Upper lobe of left lung (tissue), 4 donors: ENCODE results near the gene DNAH12.

Experiments used
- EP300 ChIP-seq, 4 donors: sonication (generic); formaldehyde crosslinking; IDR thresholded peaks; one replicate each; pipeline ENCODE4 v1.5.1; 2017; ENCODE audit warnings: antibody characterized with exemption in 4 of 4, control low read depth in 2 of 4
- TF ChIP-seq, protein P1 (sequence below), 6 experiments: fragments of 450-650 bp in 4 of 6; fragments of 200-600 bp in 2 of 6; sonication (generic) in 2 of 6; IDR thresholded peaks; one replicate each; pipeline ENCODE4 v1.5.1; 2016 to 2019; ENCODE audit warnings: antibody characterized with exemption in 6 of 6

- TF ChIP-seq, protein P1, sequence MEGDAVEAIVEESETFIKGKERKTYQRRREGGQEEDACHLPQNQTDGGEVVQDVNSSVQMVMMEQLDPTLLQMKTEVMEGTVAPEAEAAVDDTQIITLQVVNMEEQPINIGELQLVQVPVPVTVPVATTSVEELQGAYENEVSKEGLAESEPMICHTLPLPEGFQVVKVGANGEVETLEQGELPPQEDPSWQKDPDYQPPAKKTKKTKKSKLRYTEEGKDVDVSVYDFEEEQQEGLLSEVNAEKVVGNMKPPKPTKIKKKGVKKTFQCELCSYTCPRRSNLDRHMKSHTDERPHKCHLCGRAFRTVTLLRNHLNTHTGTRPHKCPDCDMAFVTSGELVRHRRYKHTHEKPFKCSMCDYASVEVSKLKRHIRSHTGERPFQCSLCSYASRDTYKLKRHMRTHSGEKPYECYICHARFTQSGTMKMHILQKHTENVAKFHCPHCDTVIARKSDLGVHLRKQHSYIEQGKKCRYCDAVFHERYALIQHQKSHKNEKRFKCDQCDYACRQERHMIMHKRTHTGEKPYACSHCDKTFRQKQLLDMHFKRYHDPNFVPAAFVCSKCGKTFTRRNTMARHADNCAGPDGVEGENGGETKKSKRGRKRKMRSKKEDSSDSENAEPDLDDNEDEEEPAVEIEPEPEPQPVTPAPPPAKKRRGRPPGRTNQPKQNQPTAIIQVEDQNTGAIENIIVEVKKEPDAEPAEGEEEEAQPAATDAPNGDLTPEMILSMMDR (IDR thresholded peaks at IDR 0.05): no peak
- no peak for TF ChIP-seq EP300 (IDR thresholded peaks at IDR 0.05)
Observed at GRCh38 chr3:57335283-57335938, 208.7 kb downstream of the DNAH12 start.
